Mucosa of stomach (tissue), 1 donor: ENCODE results near the gene C5orf63.
"Not testable (repeated sequence)": the region's sequence is repeated elsewhere in the genome, so short reads cannot be mapped to it uniquely, and the experiment has no call there.

Source experiments
- H3K27me3 ChIP-seq: one replicate; pipeline ENCODE4 v1.7.0; 2013; ENCODE audit warnings: mild to moderate bottlenecking, low read length; ENCODE audit not compliant: control insufficient read depth, insufficient read depth
- H3K36me3 ChIP-seq: one replicate; pipeline ENCODE4 v1.7.0; 2013; ENCODE audit warnings: low read length; ENCODE audit not compliant: control insufficient read depth, insufficient read depth
- H3K4me1 ChIP-seq: one replicate; pipeline ENCODE4 v1.7.0; 2013; ENCODE audit warnings: mild to moderate bottlenecking, low read length; ENCODE audit not compliant: control insufficient read depth, insufficient read depth
- H3K4me3 ChIP-seq: one replicate; pipeline ENCODE4 v1.7.0; 2013; ENCODE audit warnings: low read length
- H3K9ac ChIP-seq: one replicate; pipeline ENCODE4 v1.7.0; 2013; ENCODE audit warnings: mild to moderate bottlenecking, low read length, moderate library complexity
- H3K9me3 ChIP-seq: one replicate; pipeline ENCODE4 v1.7.0; 2013; ENCODE audit warnings: mild to moderate bottlenecking, low read length, moderate library complexity; ENCODE audit not compliant: control insufficient read depth
- donor health status: Pancreatic carcinoma.

C5orf63 gene

DNA sequence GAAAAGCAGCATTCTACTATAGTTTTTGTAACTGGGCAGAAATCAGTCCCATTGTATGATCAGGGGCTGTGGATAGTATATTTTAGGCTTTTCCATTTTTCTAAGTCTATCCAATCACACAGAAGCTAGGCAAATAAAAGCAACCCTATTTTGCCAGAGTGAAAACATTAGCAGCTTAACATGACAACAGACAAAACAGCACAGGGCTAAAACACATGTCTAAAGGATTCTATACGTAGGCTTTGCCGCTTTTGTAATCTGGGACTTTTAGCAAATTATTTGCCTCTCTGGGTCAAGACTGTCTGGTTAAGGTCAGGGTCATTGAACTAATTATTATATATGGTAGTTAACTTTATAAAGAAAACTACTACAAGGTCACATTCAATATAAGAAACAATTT is 47.1 kb downstream of the C5orf63 start:
- no peaks in the 10 kb centered on the region for H3K36me3 ChIP-seq
- no peaks in the 10 kb centered on the region for H3K27me3 ChIP-seq
- H3K4me1 ChIP-seq, result peaks cover 12% of the 10 kb centered on the region
- no peak overlapping the region for H3K4me3 ChIP-seq
- H3K9me3 ChIP-seq, result no peaks in the 10 kb centered on the region
- no peak overlapping the region for H3K9ac ChIP-seq

DNA sequence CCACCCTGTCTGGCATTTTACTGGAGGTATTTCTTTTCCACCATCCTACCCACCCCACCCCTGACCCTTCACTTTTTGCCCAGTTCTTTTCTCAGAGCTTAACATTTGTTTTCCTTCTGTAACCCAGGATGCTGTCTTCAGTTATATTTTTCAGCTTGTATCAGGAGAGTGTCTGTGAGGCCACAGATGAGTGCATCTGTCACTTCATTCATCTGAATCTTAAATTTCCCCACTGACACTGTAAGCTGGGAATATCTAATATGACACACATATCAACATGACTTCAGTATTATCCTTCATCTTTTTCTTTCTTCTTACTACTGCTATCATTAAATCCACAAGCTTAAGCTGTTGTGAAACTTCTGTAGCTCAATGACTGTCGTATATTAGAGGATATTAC is 47.8 kb downstream of the C5orf63 start:
- Histone ChIP-seq H3K36me3 (no peaks in the 10 kb centered on the region), H3K4me3 (no peak overlapping the region)

DNA sequence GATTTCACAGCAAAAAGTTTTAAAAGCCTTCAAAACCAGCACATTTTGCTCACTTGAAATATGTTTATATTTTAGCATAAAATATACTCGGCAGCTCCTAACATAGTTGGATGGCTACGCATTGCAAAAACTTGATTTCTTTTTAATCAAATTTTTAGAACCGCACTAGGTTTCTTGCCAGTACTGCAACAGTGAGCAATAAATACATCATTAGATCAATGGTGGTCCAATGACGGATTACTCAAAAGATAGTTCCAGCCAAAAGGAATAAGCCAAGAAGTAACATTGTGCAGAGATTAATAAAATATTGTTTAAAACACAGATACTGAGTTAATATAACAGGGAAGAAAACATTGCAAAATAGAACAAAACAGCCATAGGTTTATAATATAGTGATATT is 48.5 kb downstream of the C5orf63 start:
- Histone ChIP-seq H3K36me3 (no peaks in the 10 kb centered on the region), H3K4me3 (no peak overlapping the region), H3K4me1 (peaks cover 10% of the 10 kb centered on the region), H3K9ac (no peak overlapping the region), H3K9me3 (no peaks in the 10 kb centered on the region), H3K27me3 (no peaks in the 10 kb centered on the region)

More for the DNA sequence above, 47.8 kb downstream of the C5orf63 start:
- Histone ChIP-seq H3K27me3 (no peaks in the 10 kb centered on the region), H3K9me3 (no peaks in the 10 kb centered on the region), H3K9ac (no peak overlapping the region), H3K4me1 (peaks cover 10% of the 10 kb centered on the region)

DNA sequence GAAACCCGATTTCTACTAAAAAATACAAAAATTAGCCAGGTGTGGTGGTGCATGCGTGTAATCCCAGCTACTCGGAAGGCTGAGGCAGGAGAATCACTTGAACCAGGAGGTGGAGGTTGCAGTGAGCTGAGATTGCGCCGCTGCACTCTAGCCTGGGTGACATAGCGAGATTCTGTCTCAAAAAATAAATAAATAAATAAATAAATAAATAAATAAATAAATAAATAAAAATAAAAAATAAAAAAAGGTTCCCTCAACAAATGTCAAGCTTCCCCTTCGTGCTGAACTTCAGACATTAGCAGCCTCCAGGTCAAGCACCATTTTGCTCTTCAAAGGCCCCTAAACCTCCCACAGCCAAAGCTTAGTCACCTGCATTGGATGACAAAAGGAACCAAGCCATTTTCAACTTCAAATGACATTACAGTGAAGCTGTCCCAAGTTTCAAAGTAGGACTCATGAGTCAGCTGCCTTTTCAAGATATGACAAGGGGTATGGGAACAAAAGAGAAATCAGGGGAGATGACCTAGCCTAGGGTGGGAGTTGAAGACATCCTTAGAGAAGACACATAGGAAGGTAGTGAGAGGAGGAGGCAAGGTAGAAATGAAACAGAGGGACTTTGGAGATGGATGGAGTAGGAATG is 49.6 kb downstream of the C5orf63 start:
- not testable (repeated sequence) for H3K4me1 ChIP-seq, H3K9me3 ChIP-seq, H3K36me3 ChIP-seq, H3K9ac ChIP-seq, H3K4me3 ChIP-seq, H3K27me3 ChIP-seq

DNA sequence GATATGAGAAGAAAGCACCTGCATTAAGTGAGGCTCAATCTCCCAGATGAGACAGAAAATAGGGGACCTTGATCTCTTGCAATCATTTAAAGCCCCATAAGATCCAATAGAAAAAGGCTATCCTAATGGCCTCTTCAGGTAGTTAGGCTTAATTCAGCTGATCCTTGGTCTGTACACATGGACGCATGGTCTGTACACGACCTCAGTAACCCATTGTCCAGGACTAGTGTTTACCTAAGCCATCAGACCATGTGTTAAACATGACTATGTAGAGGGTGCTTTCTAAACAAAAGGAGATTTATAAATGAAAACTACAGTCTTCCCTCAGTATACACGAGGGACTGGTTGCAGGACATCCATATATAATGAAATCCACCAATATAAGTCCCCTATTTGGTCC is 50.5 kb downstream of the C5orf63 start:
- H3K4me1 ChIP-seq, result no peaks in the 10 kb centered on the region
- H3K9ac ChIP-seq, result no peak overlapping the region
- H3K27me3 ChIP-seq, result no peaks in the 10 kb centered on the region
- no peaks in the 10 kb centered on the region for H3K36me3 ChIP-seq
- H3K9me3 ChIP-seq, result no peaks in the 10 kb centered on the region
- no peak overlapping the region for H3K4me3 ChIP-seq

DNA sequence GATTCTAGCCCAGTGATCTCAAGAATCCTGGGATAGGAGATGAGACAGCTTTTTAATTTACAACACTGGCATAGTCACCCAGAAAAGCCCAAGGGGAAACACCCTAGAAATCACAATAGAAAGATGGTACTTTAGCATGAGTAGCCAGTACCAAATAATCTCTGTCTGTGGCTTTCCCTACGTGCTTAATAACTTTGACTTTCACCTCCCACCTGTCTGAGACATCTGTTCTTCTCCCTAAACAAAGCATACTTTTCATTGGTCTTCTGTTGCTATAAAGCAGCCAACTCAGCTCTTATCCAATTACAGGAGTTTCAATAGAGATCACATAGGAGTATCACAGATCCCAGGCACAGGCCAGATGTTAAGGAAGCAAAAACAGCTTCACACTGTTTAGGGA is 53.4 kb downstream of the C5orf63 start:
- Histone ChIP-seq H3K4me1 (no peaks in the 10 kb centered on the region), H3K9ac (no peak overlapping the region), H3K9me3 (no peaks in the 10 kb centered on the region), H3K27me3 (no peaks in the 10 kb centered on the region), H3K4me3 (no peak overlapping the region), H3K36me3 (no peaks in the 10 kb centered on the region)

DNA sequence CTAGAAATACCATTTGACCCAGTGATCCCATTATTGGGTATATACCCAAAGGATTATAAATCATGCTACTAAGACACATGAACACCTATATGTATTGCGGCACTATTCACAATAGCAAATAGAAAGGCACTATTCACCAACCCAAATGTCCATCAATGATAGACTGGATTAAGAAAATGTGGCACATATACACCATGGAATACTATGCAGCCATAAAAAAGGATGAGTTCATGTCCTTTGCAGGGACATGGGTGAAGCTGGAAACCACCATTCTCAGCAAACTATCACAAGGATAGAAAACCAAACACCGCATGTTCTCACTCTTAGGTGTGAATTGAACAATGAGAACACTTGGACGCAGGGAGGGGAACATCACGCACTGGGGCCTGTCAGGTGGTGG is 56.6 kb downstream of the C5orf63 start:
- not testable (repeated sequence) for H3K9me3 ChIP-seq

DNA sequence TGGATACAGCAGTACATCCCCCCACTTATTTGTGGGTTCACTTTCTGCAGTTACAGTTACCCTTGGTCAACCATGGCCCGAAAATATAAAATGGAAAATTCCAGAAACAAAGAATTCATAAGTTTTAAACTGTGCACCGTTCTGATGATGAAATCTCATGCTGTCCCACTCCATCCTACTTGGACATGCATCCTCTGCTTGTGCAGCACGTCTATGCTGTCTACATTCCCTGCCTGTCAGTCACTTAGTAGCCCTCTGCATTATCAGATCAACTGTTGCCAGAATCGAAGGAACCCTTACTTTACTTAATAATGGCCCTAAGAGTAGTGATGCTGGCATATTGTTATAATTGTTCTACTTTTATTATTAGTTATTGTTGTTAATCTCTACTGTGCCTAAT is 57.6 kb downstream of the C5orf63 start:
- Histone ChIP-seq H3K9ac (no peak overlapping the region), H3K36me3 (no peaks in the 10 kb centered on the region), H3K4me3 (no peak overlapping the region)

More for the DNA sequence above, 56.6 kb downstream of the C5orf63 start:
- H3K36me3 ChIP-seq, H3K27me3 ChIP-seq, H3K9ac ChIP-seq, H3K4me1 ChIP-seq, H3K4me3 ChIP-seq: not testable (repeated sequence)

DNA sequence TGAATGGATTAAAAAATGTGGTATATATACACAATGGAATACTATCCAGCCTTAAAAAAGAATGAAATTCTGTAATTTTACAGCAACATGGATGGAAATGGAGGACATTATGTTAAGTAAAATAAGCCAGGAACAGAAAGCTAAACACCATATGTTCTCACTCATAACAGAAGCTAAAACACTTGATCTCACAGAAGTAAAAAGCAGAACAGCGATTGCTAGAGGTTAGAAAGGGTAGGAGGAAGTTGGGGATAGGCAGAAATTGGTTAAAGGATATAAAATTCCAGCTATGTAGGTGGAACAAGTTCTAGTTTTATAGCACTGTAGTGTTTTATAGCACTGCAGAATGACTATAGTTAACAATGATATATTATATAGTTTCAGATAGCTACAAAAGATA is 58.7 kb downstream of the C5orf63 start:
- no peaks in the 10 kb centered on the region for H3K27me3 ChIP-seq
- no peaks in the 10 kb centered on the region for H3K9me3 ChIP-seq
- H3K9ac ChIP-seq, result no peak overlapping the region
- no peaks in the 10 kb centered on the region for H3K36me3 ChIP-seq
- no peak overlapping the region for H3K4me3 ChIP-seq
- peaks cover 5% of the 10 kb centered on the region for H3K4me1 ChIP-seq

More for the DNA sequence above, 57.6 kb downstream of the C5orf63 start:
- no peaks in the 10 kb centered on the region for H3K9me3 ChIP-seq
- peaks cover 4% of the 10 kb centered on the region for H3K4me1 ChIP-seq
- H3K27me3 ChIP-seq, result no peaks in the 10 kb centered on the region

DNA sequence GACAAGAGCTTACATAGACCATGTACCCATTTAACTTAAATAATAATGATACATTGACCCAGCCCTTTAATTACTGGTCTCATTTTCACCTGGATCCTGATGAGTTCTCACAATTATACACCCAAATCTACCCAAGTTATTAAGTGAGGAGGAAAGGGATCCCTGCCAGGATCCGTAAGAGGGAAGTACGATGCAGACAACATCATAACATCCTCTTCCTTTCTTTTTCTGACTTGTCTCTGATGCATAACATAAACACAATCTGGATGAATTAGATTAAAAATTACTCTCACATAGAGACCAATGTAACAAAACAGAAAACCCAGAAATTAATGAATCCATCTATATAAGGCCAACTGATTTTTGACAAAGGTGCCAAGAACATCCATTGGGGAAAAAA is 59.9 kb downstream of the C5orf63 start:
- Histone ChIP-seq H3K4me3 (no peak overlapping the region), H3K9me3 (no peaks in the 10 kb centered on the region), H3K9ac (no peak overlapping the region), H3K27me3 (no peaks in the 10 kb centered on the region), H3K4me1 (peaks cover 9% of the 10 kb centered on the region), H3K36me3 (no peaks in the 10 kb centered on the region)

DNA sequence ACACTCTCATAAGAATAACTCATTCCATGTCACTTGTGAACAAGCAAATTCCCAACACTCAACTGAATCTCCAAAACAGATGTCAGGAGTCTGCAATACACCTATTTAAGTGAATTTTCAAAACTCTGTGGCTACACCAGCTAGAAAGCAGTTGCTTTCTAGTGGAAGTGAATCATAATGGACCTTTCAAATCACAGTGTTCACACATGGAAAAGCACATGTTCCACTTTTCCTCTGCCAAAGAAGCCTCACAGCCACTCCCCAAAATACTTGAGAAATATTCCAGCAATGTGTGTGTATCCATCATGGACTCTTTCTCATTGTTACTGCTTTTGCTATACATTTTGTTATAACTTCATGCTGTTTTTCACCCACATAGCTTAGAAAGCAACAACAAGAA is 60.4 kb downstream of the C5orf63 start:
- Histone ChIP-seq H3K4me1 (peaks cover 9% of the 10 kb centered on the region), H3K4me3 (no peak overlapping the region), H3K36me3 (no peaks in the 10 kb centered on the region), H3K27me3 (no peaks in the 10 kb centered on the region), H3K9me3 (no peaks in the 10 kb centered on the region), H3K9ac (no peak overlapping the region)

DNA sequence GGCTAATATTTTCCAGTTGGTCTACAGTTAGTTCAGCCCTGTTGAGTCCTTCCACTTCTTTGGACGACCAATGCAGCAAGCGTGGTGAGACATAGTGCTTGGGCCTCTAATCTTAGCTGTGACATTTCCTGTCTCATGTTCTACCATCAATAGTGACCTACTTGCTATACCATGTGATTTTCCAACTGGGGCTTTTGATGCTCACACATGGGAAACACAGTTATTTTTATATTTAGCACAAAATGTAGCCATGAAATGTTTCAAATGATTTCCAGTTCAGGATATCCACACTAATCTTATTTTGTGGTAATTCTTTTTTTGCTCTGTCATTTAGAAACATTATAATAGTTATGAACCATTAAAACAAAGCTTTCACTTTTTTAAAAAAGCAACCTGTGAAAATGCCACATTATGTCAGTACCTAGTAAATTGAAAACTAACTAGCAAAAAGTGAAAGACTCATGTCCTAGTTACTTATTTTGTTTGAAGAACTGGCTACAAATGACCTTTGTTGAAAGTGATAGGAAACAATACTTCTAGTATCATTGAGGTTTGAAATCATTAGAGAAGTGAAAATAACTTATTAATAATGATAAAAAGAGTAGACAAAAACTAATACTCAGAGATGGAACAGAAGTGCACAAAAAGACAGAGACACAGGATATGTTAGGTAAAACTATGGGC is 61.2 kb downstream of the C5orf63 start:
- Histone ChIP-seq H3K4me1 (peaks cover 9% of the 10 kb centered on the region), H3K4me3 (no peak overlapping the region), H3K9me3 (no peaks in the 10 kb centered on the region), H3K9ac (no peak overlapping the region), H3K27me3 (no peaks in the 10 kb centered on the region), H3K36me3 (no peaks in the 10 kb centered on the region)
